ENCODE measurements around the gene GBP4. TPM values are rescaled to one million over a fixed set of nuclear protein-coding genes. Genes with fewer than 3 reads are reported as not detected.
"Not testable (repeated sequence)": the region's sequence is repeated elsewhere in the genome, so short reads cannot be mapped to it uniquely, and the experiment has no call there.

GBP4 gene
- total RNA-seq (10 to 100 TPM in 1 of 5 donors, 1 to 10 TPM in 4; 1.8 to 10.5 (median 7.2) TPM), polyA plus RNA-seq (10 to 100 TPM in 2 of 3 donors, 1 to 10 TPM in 1; 4.7 to 17.1 (median 13.3) TPM)
- long read RNA-seq, donor 1 = 0 reads
- long read RNA-seq, donor 2 = 0 reads
- long read RNA-seq, donor 3 = 0 reads
- long read RNA-seq, donor 4 = 0 reads
- long read RNA-seq, donor 5 = 0 reads
- long read RNA-seq, donor 6 = 0 reads
- long read RNA-seq, donor 7 = 0 reads
- long read RNA-seq, donor 8 = 0 reads
- long read RNA-seq, donor 9, partial matches to known transcripts = 5 of 5 reads
- long read RNA-seq, donor 9, other reads (novel, unspliced or antisense) = 0 of 5 reads
- long read RNA-seq, donor 10 = 0 reads

GRCh38 chr1:89198491-89199072 lies at the start of gene GBP4:
GBP4 (minus strand) TSS chr1:89198942; CDS start chr1:89198834, 108 bp downstream.
- intact Hi-C loops (cut with DNase I; ENCODE audit: low total_unique reads) = no loop called here
- peak; percentile 42 to 73 for DNase-seq
- Histone ChIP-seq H3K36me3 (peaks cover 0 to 15% (median 0%) of the 10 kb centered on the region in 4 donors), H3K9me3 (no peaks in the 10 kb centered on the region), H3K4me3 (peak within 1 kb of the TSS; percentile 48 to 57 (median 53)), H3K27me3 (no peaks in the 10 kb centered on the region), H3K27ac (peak within 1 kb of the TSS; percentile 68 to 86 (median 80)), H3K4me1 (peaks cover 0 to 76% (median 20%) of the 10 kb centered on the region in 4 donors)
- TF ChIP-seq POLR2AphosphoS5 (IDR thresholded peaks at IDR 0.05) (peak in 2 of 3 donors; percentile 31 to 46), CTCF (IDR thresholded peaks at IDR 0.05) (no peak), POLR2A (IDR thresholded peaks at IDR 0.05) (no peak), EP300 (IDR thresholded peaks at IDR 0.05) (no peak)
- 1 to 19% (median 5%) methylated on average over 21 of the region's 21 CpGs for WGBS, 5 donors

GRCh38 chr1:89243046-89243445 lies 44.3 kb upstream of the GBP4 start:
- Histone ChIP-seq H3K27me3 (no peaks in the 10 kb centered on the region), H3K36me3 (no peaks in the 10 kb centered on the region), H3K4me3 (no peak overlapping the region), H3K9me3 (no peaks in the 10 kb centered on the region), H3K27ac (no peak overlapping the region), H3K4me1 (no peaks in the 10 kb centered on the region)
- 84 to 94% (median 91%) methylated on average over 3 of the region's 3 CpGs for WGBS, 5 donors
- intact Hi-C loops (cut with DNase I; ENCODE audit: low total_unique reads) = no loop called here
- DNase-seq = no peak
- TF ChIP-seq EP300 (IDR thresholded peaks at IDR 0.05) = no peak
- no peak for TF ChIP-seq CTCF (IDR thresholded peaks at IDR 0.05)
- TF ChIP-seq POLR2A (IDR thresholded peaks at IDR 0.05) = no peak
- no peak for TF ChIP-seq POLR2AphosphoS5 (IDR thresholded peaks at IDR 0.05)

- intact Hi-C loops (cut with DNase I; ENCODE audit: low total_unique reads) = no loop called here
- DNase-seq = peak in 1 of 2 donors; percentile 5
- Histone ChIP-seq H3K27me3 (no peaks in the 10 kb centered on the region), H3K4me1 (no peaks in the 10 kb centered on the region), H3K27ac (no peak overlapping the region), H3K4me3 (no peak overlapping the region), H3K9me3 (no peaks in the 10 kb centered on the region), H3K36me3 (no peaks in the 10 kb centered on the region)
- 13 to 32% (median 24%) methylated on average over 1 of the region's 1 CpG for WGBS, 5 donors
- TF ChIP-seq EP300 (IDR thresholded peaks at IDR 0.05) (no peak), POLR2AphosphoS5 (IDR thresholded peaks at IDR 0.05) (peak in 1 of 3 donors; percentile 17)
These were observed 22.6 kb upstream of the GBP4 start for GRCh38 chr1:89221341-89221740.

GRCh38 chr1:89219851-89220250 lies 21.1 kb upstream of the GBP4 start:
- not testable (repeated sequence) for H3K4me1 ChIP-seq, H3K27me3 ChIP-seq

GRCh38 chr1:89218941-89219340 lies 20.2 kb upstream of the GBP4 start:
- H3K36me3 ChIP-seq; H3K9me3 ChIP-seq; intact Hi-C loops (cut with DNase I; ENCODE audit: low total_unique reads); H3K27ac ChIP-seq; H3K4me1 ChIP-seq; DNase-seq; H3K27me3 ChIP-seq; H3K4me3 ChIP-seq: not testable (repeated sequence)
- 85 to 93% (median 92%) methylated on average over 3 of the region's 3 CpGs for WGBS, 5 donors

More at GRCh38 chr1:89219851-89220250, 21.1 kb upstream of the GBP4 start:
- H3K27ac ChIP-seq; H3K9me3 ChIP-seq; H3K36me3 ChIP-seq; intact Hi-C loops (cut with DNase I; ENCODE audit: low total_unique reads); H3K4me3 ChIP-seq; DNase-seq: not testable (repeated sequence)

GRCh38 chr1:89213347-89213746 lies 14.6 kb upstream of the GBP4 start:
- no peaks in the 10 kb centered on the region for H3K36me3 ChIP-seq
- DNase-seq = no peak
- no peak overlapping the region for H3K4me3 ChIP-seq
- no peaks in the 10 kb centered on the region for H3K4me1 ChIP-seq
- peaks cover 0 to 4% (median 0%) of the 10 kb centered on the region in 4 donors for H3K9me3 ChIP-seq
- WGBS, 5 donors = 33 to 68% (median 53%) methylated on average over 1 of the region's 1 CpG
- TF ChIP-seq CTCF (IDR thresholded peaks at IDR 0.05) (no peak), EP300 (IDR thresholded peaks at IDR 0.05) (no peak), POLR2A (IDR thresholded peaks at IDR 0.05) (no peak), POLR2AphosphoS5 (IDR thresholded peaks at IDR 0.05) (no peak)
- no peak overlapping the region for H3K27ac ChIP-seq
- H3K27me3 ChIP-seq = no peaks in the 10 kb centered on the region
- intact Hi-C loops (cut with DNase I; ENCODE audit: low total_unique reads) = no loop called here
